Activated gamma-delta T cell treated with anti-CD3 and anti-CD28 coated beads, Interleukin-2, amount 50 U/mL, for 16 hours (primary cell): ENCODE measurements around the gene BSDC1.
A peak's percentile ranks its signal among the peaks of the same experiment; 100 is the strongest.

Experiments used
- DNase-seq: peaks from one replicate; pipeline ENCODE4 v3.0.0-alpha.2; 2020; ENCODE audit warnings: low read depth

The BSDC1 gene

DNA sequence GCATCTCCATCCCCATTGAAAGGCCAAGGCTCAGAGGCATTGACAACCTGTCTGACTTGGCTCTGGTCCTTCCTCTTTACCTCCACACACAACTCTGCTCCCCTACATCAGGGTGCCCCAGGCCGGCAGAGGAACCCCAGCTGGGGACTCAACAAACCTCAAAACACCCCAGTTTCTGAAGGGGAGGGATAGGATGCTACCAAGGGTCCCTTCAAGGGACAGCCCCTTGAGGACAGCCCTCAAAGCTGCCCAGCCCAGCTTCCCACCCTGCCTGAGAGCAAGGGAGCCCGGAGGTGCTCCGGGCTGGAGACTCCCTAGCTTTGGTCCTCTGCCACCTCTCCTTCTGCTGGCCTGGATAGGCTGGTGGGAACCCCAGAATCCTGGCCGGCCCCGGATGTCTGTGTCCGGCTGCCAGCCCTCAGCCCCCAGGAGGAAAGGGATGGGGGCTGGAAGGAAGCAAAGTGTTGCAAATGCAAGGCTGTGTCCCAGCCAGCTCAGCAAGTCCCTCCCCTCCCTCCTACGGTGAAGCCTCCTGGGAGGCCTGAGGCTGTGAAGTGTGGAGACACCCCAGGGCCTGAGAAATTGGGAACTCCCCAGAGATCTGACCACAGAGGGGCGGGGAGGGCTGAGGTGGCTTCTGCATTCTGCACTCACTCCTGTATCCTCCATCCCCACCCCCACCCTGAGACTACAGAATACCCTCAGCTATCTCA lies 57.1 kb downstream of the BSDC1 start:
- peak; percentile 49 for DNase-seq

DNA sequence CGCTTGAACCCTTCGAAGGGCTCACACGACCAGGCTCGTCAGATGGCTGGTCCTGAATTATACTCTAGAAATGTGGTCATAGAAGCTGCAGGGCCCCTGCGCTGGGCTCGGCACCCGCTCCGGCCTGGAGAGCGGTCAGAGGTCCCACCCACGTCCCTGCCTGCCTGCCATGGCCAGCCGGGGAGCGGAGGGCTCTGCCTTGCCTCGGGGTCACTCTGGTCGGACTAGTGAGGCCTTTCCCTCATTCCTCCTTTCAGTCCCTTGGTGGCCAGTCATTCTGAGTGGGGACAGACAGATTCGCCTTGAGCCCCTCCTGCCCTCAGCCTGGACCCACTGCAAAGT lies 57.7 kb downstream of the BSDC1 start:
- DNase-seq: no peak

DNA sequence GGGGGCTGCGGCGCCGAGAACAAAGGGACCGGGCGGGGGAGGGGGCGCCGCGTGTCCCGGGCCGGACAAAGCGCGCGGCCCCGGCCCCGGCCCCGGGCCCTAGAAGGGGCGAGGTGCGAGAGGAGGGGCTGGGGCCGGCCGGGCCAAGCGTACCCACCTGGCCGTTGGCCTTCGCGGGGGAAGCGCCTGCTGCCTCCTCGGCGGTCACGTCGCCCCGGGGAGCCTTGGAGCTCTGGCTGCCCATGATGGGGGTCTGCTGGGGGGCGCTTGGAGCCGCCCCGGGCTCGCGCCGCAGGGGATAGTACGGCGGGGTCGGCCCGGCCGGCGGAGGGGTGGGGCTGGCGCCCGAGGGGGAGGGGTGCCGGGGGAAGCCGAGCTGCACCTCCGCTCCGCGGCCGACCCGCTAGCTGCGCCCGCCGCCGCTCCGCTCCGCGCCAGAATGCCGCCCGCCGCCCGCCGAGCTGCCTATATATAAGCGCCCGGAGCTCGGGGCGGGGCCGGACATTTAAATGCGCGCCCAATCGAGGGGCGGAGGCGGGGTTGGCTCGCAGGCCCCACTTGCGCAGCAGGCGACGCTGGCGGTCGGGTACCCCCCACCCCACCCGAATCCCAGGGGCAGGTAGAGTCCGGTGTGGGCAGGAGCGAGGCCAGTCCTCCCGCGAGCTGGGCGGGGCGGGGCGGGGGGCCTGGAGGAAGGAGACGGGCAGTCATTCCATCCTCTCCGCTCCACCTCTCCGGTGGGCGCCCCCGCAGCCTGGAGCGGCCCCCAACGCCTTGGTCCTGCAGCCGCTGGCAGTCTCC lies 58.3 kb downstream of the BSDC1 start, which contains the start of gene MARCKSL1:
Gene MARCKSL1 (minus strand): TSS at position 444 of the 801 bp plus-strand sequence. CDS start 200 bp downstream, at position 244.
- DNase-seq: peak; percentile 78

DNA sequence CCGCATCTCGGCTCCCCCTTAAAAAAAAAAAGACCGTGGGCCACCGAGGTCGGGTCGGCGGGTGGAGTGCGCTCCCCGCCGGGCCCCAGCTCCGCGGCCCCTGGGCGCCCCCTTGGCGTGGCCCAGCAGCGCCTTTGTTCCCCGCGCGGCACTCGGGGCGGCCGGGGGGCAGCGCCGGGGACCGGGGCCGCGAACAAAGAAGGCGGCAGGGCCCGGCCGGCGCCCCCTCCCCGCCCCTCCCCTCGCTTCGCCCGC lies 58.8 kb downstream of the BSDC1 start:
- no peak for DNase-seq

DNA sequence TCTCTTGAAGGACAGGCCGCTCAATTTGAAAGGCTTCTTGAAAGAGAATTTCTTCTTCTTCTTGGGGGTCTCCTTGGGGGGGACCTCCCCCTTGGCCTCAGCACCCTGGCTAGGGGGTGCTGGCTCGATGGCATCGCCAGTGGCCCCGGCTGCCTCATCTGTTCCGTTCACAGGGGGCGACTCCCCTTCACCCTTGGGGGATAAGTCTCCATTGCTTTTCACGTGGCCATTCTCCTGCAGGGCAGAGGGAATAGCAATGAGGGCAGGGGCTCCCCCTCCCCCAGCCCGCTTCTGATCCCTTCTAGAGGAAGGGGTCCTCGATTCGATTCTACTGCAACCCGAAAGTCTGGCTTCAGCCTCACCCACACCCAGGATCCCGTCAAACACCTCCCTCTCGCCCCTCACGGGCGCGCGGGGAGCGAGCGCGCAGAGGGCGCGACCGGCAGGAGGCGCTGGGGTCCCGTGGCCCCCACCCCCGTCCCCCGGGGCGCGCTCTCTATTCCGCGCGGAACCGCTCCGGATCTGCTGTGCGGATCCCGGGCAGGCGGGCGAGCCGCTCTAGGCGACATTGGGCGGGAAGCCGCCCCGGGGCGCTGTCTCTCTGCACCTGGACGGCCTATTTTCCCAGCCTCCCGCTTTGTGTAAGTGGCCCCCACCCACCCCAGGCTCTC lies 59.2 kb downstream of the BSDC1 start:
- peak; percentile 48 for DNase-seq

DNA sequence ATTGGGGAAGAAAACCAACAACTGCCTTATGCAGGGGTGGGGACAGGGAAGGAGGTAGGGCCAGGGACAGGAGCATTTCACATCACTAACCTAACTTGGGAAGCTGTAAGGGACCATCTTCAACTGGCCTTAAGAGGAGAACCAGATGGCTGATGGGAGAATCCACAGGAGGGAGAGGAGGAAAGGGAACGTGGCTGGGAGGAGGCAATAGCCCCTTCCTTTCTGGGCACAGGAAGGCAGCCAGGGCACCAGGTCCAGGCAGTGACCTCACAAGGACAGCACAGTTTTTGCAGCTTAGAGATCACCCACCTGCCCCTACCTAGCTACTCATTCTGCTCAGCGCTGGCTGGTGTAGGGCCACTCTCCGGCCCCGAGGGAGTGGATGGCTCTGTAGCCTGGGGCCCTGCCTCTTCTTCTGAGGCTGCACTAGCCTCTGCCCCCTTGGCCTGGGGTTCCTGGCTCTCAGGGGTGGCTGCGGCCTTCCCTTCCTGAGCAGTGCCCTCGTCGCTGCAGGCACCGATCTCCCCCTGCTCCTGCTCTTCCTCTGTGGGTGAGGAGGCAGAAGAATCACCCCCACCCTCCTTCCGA lies 59.9 kb downstream of the BSDC1 start:
- no peak for DNase-seq

DNA sequence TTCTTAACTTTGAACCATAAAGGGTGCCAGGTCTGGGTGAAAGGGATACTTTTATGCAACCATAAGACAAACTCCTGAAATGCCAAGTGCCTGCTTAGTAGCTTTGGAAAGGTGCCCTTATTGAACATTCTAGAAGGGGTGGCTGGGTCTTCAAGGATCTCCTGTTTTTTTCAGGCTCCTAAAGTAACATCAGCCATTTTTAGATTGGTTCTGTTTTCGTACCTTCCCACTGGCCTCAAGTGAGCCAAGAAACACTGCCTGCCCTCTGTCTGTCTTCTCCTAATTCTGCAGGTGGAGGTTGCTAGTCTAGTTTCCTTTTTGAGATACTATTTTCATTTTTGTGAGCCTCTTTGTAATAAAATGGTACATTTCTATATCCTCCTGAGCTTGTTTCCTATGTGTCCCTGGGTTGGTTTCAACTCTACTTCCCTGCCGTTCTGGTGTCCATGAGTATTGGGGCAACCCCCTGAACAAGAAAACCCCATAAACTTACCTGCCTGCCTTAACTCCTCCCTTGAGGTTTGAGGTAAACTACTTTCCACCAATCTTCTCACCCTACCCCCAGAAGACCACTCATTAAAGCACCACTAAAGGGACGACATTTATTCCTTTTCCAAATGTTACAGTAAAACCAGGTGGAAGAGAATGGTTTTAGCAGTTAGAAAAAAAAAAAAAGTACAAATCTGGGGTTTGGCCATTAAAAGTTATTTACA lies 60.8 kb downstream of the BSDC1 start:
- no peak for DNase-seq

DNA sequence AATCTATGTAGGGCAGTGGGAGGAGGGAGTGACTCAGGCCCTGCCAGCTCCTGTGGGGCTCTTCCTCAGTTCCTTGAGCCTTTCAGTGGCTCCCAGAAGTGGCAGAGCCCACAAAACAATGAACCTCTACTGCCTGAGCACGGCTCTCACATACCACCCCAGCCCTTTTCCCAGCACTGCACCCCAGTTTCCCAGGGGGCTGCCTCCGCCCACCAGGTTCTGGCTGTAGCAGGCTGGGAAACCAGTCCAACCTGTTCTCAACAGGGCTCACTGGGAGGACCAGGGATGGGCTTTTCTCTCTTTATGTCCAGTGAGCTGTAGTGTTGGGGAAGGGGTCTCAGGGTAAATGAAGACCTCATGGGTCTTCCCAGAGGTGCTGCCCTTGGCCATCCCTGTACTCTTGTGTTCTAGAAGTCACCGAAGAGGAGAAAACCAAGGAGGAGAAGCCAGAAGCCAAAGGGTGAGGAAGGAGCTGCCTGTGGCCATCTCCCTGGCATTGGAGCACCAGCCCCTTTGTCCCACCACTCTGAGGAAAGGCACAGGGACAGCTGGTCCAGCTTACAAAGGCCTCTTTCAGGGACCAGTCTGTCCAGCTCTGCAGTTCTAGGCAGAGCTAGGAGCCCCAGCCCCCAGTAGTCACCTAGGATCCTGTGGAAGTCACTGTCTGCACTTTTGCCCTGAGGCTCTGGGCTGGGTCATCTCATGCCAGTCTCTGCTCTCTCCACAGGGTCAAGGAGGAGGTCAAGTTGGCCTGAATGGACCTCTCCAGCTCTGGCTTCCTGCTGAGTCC lies 61.8 kb downstream of the BSDC1 start:
- no peak for DNase-seq

DNA sequence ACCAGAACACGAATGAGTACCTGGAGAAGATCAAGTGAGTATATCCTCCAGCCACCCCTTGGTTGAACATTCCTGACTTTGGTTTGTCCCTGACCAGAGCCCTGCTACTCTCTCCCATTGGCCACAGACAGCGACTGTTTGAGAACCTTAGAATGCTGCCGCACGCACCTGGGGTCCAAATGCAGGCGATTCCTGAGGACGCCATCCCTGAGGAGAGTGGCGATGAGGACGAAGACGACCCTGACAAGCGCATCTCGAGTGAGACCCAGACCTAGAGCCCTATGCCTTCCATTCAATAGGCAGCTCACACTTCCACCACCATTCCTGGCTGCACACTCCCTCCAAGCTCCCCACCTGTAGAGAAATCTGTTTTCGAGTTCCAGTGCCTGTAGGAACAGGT lies 62.7 kb downstream of the BSDC1 start:
- DNase-seq: no peak

DNA sequence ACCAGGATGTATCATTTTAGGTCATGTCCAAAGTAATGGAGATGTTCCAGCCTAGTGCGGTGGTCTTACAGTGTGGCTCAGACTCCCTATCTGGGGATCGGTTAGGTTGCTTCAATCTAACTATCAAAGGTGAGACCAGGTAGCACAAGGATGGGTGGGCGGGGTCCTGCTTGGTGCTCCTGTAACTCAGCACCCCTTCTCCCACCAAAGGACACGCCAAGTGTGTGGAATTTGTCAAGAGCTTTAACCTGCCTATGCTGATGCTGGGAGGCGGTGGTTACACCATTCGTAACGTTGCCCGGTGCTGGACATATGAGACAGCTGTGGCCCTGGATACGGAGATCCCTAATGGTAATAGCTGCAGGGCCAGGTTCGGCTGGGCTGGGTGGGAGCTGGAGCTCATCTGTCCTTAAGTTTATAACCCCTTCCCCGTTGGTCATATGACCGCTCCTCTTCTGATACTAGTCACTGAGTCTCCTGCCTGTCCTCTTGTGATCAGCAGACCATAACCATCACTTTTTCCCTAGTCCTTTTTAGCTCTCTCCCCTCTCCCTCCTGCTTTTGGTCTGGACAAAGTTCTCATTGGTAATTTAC lies 63.6 kb downstream of the BSDC1 start:
- DNase-seq: no peak

DNA sequence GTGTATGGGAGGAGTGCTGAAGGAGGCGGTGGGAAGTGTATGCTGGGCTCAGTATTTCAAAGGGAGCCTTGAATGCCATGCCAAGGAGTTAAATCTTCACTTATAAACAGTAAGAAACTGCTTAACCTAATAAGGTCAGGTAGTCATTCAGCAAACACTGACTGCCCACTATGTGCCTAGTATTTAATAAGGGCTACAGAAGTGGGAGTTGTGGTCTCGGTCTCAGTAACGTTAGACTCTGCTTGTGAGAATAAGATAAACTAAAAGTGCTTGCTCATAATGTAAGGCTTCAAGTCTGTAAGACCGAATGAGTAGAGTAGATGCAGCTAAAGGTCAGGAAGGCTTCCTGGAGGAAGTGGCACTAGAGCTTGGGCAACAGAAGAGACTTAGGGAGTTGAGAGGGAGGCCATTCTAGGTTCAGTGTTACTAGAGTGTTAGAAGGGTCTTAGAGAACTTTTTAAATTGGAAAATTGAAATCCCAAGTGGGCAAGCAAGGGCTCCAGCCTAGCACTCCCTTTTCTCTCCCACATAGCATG lies 64.2 kb downstream of the BSDC1 start:
- DNase-seq: no peak

DNA sequence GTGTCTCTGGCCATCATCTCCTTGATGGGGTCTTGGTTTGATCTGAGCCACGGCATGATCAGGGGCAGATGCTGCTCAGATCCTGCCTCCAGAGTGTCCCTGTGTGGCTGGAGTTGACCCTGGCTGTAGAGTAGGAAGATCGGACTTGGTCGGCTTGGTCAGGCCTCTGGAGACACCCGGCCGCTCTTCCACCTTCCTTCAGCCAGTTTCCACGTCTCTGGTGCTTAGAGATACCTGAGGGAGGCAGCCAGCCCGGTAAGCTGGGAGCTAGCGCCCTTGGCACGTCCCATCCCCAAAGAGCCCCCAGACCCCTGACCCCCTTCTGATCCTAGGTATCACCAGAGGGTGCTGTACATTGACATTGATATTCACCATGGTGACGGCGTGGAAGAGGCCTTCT lies 67.0 kb downstream of the BSDC1 start:
- DNase-seq: no peak

DNA sequence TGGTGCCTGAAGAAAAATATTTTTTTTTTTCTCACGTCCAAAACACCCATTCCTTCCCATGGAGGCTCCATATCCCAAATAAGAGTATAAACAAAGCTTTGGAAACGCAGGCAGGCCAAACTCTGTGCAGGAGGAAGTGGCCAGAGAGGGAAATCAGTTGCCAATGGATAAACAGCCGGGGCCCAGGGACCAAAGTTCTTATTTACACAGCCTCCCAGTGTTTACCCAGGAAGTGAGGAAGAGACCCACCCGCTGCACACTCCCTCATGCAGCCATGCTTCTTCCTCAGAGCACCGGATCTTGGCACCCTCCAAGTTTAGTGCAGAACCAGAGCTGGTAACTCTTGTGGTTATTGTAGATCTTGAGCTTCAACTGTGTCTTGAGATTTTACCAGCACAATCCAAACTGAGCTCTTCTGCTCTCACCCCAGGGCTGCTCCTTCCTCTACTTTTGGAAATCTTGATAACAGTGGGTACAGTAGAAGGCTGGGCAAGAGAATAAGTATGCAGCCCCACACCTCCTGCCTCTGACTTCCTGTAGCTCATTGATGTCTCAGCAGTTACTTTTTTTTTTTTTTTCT lies 72.4 kb downstream of the BSDC1 start:
- no peak for DNase-seq

DNA sequence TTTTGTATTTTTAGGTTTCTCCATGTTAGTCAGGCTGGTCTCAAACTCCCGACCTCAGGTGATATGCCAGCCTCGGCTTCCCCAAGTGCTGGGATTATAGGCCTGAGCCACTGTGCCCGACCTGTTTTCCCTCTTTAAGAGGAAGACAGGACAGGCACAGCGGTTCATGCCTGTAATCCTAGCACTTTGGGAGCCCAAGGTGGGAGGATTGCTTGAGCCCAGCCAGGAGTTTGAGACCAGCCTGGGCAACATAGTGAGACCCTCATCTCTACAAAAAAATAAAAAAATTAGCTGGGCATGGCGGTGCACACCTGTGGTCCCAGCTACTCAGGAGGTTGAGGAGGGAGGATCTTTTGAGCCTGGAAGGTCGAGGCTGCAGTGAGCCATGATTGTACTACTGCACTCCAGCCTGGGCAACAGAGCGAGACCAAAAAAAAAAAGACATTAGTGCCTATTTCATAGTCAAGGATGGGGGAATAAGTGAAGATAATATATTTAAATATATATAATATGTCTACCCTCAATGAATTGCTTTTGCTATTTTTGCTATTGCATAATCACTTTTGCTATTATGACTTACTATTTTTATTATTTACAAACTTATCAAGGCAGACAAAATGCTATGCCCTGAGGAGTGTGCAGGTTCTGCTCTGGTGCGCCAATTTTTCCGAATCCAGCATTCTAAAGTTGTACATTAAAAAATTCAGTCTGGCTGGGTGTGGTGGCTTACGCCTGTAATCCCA lies 75.9 kb downstream of the BSDC1 start:
- no peak for DNase-seq

DNA sequence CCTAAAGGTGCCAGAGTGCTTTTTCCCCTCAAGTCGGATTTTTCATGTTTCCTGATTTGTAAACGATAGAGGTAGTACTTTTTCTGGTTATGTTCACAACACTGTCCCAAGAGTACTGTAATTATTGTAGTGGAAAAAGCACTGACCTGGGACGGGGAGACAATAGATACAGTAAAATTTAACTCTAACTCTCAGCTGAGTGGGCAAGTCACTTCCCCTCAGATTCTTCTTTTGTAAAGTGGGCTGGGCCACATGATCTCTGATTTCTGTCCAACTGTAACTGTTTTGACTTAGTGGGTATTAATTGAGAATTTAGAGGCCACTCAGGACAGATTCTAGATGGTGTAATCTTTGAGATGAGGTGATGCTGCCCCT lies 77.4 kb downstream of the BSDC1 start:
- no peak for DNase-seq
